Astrocyte of the spinal cord (primary cell): Measurements from ENCODE around the gene SCP2.

Source experiments
- DNase-seq: peaks from one replicate; pipeline ENCODE4 v3.0.0; 2011; ENCODE audit warnings: low read depth, low spot score
- H3K4me3 ChIP-seq: 2 replicates; pipeline ENCODE4 v1.5.1; 2011; ENCODE audit warnings: low read depth, mild to moderate bottlenecking, low read length, moderate library complexity
- CTCF ChIP-seq: IDR thresholded peaks from 2 replicates; pipeline ENCODE4 v1.5.1; 2012; ENCODE audit warnings: low read depth, mild to moderate bottlenecking, low read length, inconsistent platforms
- in situ Hi-C: cut with HindIII; loops from 2 replicates; pipeline ENCODE4 v1.10.0; 2017; ENCODE audit warnings: low sequenced_read_pairs

SCP2 gene

GRCh38 chr1:52916241-52916975, 10.7 kb upstream of the SCP2 start:
- no peak for TF ChIP-seq CTCF
- in situ Hi-C loops = no loop called here
- no peak overlapping the region for H3K4me3 ChIP-seq
- no peak for DNase-seq

- no peak for DNase-seq
- in situ Hi-C loops = no loop called here
- no peak overlapping the region for H3K4me3 ChIP-seq
- TF ChIP-seq CTCF = no peak
These were observed 9.9 kb upstream of the SCP2 start for GRCh38 chr1:52917156-52917555.

GRCh38 chr1:52917581-52917980, 9.5 kb upstream of the SCP2 start:
- no peak overlapping the region for H3K4me3 ChIP-seq
- in situ Hi-C loops = no loop called here
- DNase-seq = no peak
- TF ChIP-seq CTCF = no peak

GRCh38 chr1:52918201-52918600, 8.9 kb upstream of the SCP2 start:
- no peak overlapping the region for H3K4me3 ChIP-seq
- in situ Hi-C loops = no loop called here
- TF ChIP-seq CTCF = no peak
- DNase-seq = no peak

GRCh38 chr1:52919051-52919722, 7.9 kb upstream of the SCP2 start:
- H3K4me3 ChIP-seq = no peak overlapping the region
- TF ChIP-seq CTCF = no peak
- no peak for DNase-seq
- in situ Hi-C loops = no loop called here

GRCh38 chr1:52919723-52920483, 7.2 kb upstream of the SCP2 start:
- TF ChIP-seq CTCF = no peak
- in situ Hi-C loops = no loop called here
- no peak for DNase-seq
- H3K4me3 ChIP-seq = no peak overlapping the region
